CD14-positive monocyte (primary cell): ENCODE data around the gene CCDC3. TPM values are rescaled to one million over a fixed set of nuclear protein-coding genes. Genes with fewer than 3 reads are reported as not detected.

Experiments used
- DNase-seq, 3 donors: peaks; one replicate each; pipeline ENCODE4 v3.0.0-alpha.2; 2011 to 2022
- H2AFZ ChIP-seq: 2 replicates; pipeline ENCODE4 v1.6.0; 2012; ENCODE audit warnings: mild to moderate bottlenecking, low read depth, low read length, inconsistent platforms; ENCODE audit not compliant: insufficient read depth, poor library complexity, severe bottlenecking
- H3K27ac ChIP-seq, 2 donors: 1 replicate in 1 of 2; 2 replicates in 1 of 2; pipeline ENCODE4 v1.5.1; 2012 to 2013; ENCODE audit warnings: low read length in 2 of 2, control low read depth in 1 of 2, inconsistent platforms in 1 of 2, low read depth in 1 of 2, mild to moderate bottlenecking in 1 of 2
- H3K27me3 ChIP-seq, 2 donors: one replicate each; pipeline versions ENCODE4 v1.6.0 to v1.6.1; 2011 to 2013; ENCODE audit warnings: low read length in 2 of 2; ENCODE audit not compliant: control insufficient read depth in 2 of 2, insufficient read depth in 2 of 2
- H3K36me3 ChIP-seq, 2 donors: replicated peaks in 1 of 2; 1 replicate in 1 of 2; 2 replicates in 1 of 2; pipeline versions ENCODE4 v1.5.1 to v1.6.1; 2012 to 2013; ENCODE audit warnings: low read length in 2 of 2, control low read depth in 1 of 2, inconsistent platforms in 1 of 2, mild to moderate bottlenecking in 1 of 2; ENCODE audit not compliant: insufficient read depth in 2 of 2, control insufficient read depth in 1 of 2
- H3K4me1 ChIP-seq, 2 donors: 1 replicate in 1 of 2; 2 replicates in 1 of 2; pipeline versions ENCODE4 v1.5.1 to v1.6.1; 2012 to 2013; ENCODE audit warnings: low read length in 2 of 2, control low read depth in 1 of 2, inconsistent platforms in 1 of 2, mild to moderate bottlenecking in 1 of 2, moderate library complexity in 1 of 2; ENCODE audit not compliant: insufficient read depth in 2 of 2, control insufficient read depth in 1 of 2
- H3K4me2 ChIP-seq: replicated peaks from 2 replicates; pipeline ENCODE3; 2012; ENCODE audit warnings: low read length, moderate library complexity, mild to moderate bottlenecking; ENCODE audit not compliant: poor library complexity, severe bottlenecking; ENCODE audit errors: extremely low read depth
- H3K4me3 ChIP-seq, 3 experiments: fragments of 200-600 bp in 1 of 3; sonication (generic) in 1 of 3; replicated peaks in 1 of 3; 1 replicate in 2 of 3; 2 replicates in 1 of 3; pipeline ENCODE4 v1.5.1; 2011 to 2013; ENCODE audit warnings: low read length in 3 of 3, mild to moderate bottlenecking in 3 of 3, control low read depth in 2 of 3, low read depth in 2 of 3, inconsistent platforms in 1 of 3, moderate library complexity in 1 of 3
- H3K79me2 ChIP-seq: 2 replicates; pipeline ENCODE4 v1.6.0; 2012; ENCODE audit warnings: mild to moderate bottlenecking, control low read depth, inconsistent platforms, low read length, moderate library complexity; ENCODE audit not compliant: insufficient read depth
- H3K9ac ChIP-seq: 2 replicates; pipeline ENCODE4 v1.6.0; 2017; ENCODE audit warnings: low read length, mild to moderate bottlenecking; ENCODE audit not compliant: insufficient read depth, poor library complexity, severe bottlenecking
- H3K9me3 ChIP-seq, 2 donors: replicated peaks in 1 of 2; 1 replicate in 1 of 2; 2 replicates in 1 of 2; pipeline versions ENCODE4 v1.5.1 to v1.6.1; 2012 to 2013; ENCODE audit warnings: low read length in 2 of 2, control low read depth in 1 of 2; ENCODE audit not compliant: control insufficient read depth in 1 of 2, insufficient read depth in 1 of 2
- H4K20me1 ChIP-seq: 2 replicates; pipeline ENCODE4 v1.6.0; 2012; ENCODE audit warnings: mild to moderate bottlenecking, low read length, control low read depth, moderate library complexity; ENCODE audit not compliant: insufficient read depth
- H3K27ac Mint-ChIP-seq, 7 donors: one replicate each; pipeline ENCODE4 v1.8.0; 2020; ENCODE audit warnings: mild to moderate bottlenecking in 7 of 7, mixed read lengths in 7 of 7, moderate library complexity in 6 of 7, inconsistent platforms in 2 of 7
- H3K27me3 Mint-ChIP-seq, 3 donors: one replicate each; pipeline ENCODE4 v1.8.0; 2021 to 2022; ENCODE audit warnings: low read depth in 3 of 3, mild to moderate bottlenecking in 3 of 3, mixed read lengths in 3 of 3, moderate library complexity in 3 of 3, inconsistent platforms in 1 of 3
- H3K36me3 Mint-ChIP-seq, 2 donors: one replicate each; pipeline ENCODE4 v1.8.0; 2020; ENCODE audit warnings: mixed read lengths in 2 of 2, inconsistent platforms in 1 of 2, mild to moderate bottlenecking in 1 of 2
- H3K4me1 Mint-ChIP-seq: one replicate; pipeline ENCODE4 v1.8.0; 2020; ENCODE audit warnings: mild to moderate bottlenecking, mixed read lengths
- H3K4me3 Mint-ChIP-seq, 2 donors: one replicate each; pipeline ENCODE4 v1.8.0; 2020; ENCODE audit warnings: mild to moderate bottlenecking in 2 of 2, mixed read lengths in 2 of 2, moderate library complexity in 1 of 2
- H3K9me3 Mint-ChIP-seq, 7 donors: one replicate each; pipeline ENCODE4 v1.8.0; 2020 to 2022; ENCODE audit warnings: mixed read lengths in 7 of 7, mild to moderate bottlenecking in 6 of 7, moderate library complexity in 6 of 7, inconsistent platforms in 2 of 7
- CTCF ChIP-seq: fragments of 200-600 bp; IDR thresholded peaks from one replicate; pipeline ENCODE4 v1.8.0; 2022; ENCODE audit warnings: antibody characterized with exemption, mild to moderate bottlenecking
- WGBS: methylation state at CpG from one replicate; pipeline ENCODE4 v1.1.5; 2013; ENCODE audit warnings: missing lambda C conversion rate; ENCODE audit not compliant: insufficient coverage; 5-methylcytosine and 5-hydroxymethylcytosine counted together
- intact Hi-C, 2 donors: fragments of 100-400 bp; cut with micrococcal nuclease; formaldehyde crosslinking; loops; one replicate each; pipeline versions ENCODE4 v1.15.0 to v1.15.1; 2023
- polyA plus RNA-seq, 3 donors: library from polyadenylated mRNA; depleted of rRNA in 1 of 3; unstranded in 2 of 3; stranded (reverse) in 1 of 3; fragments of 300-500 nt in 2 of 3; fragments of >200 nt in 1 of 3; fragmentation: Illumina TruSeq in 2 of 3; gene quantifications; 1 replicate in 2 of 3; 2 replicates in 1 of 3; pipeline ENCODE4 v1.2.3, GENCODE V29; 2012 to 2021

Gene CCDC3
- polyA plus RNA-seq, 3 donors = not detected

GRCh38 chr10:12902851-12903358 lies 98.6 kb downstream of the CCDC3 start:
- H3K27me3 ChIP-seq = no peaks in the 10 kb centered on the region
- no peak for TF ChIP-seq CTCF
- no peak overlapping the region for H3K27ac Mint-ChIP-seq
- no peaks in the 10 kb centered on the region for H3K79me2 ChIP-seq
- intact Hi-C loops = no loop called here
- no peak overlapping the region for H2AFZ ChIP-seq
- H3K9me3 ChIP-seq = no peaks in the 10 kb centered on the region
- no peaks in the 10 kb centered on the region for H3K4me1 Mint-ChIP-seq
- H3K27me3 Mint-ChIP-seq = peaks cover 4 to 7% (median 5%) of the 10 kb centered on the region in 3 donors
- no peaks in the 10 kb centered on the region for H3K36me3 ChIP-seq
- 83% methylated on average over 2 of the region's 7 CpGs for WGBS
- H3K9ac ChIP-seq = no peak overlapping the region
- H4K20me1 ChIP-seq = no peaks in the 10 kb centered on the region
- H3K27ac ChIP-seq = no peak overlapping the region
- no peak overlapping the region for H3K4me3 ChIP-seq
- no peak for DNase-seq
- no peak overlapping the region for H3K4me2 ChIP-seq
- H3K9me3 Mint-ChIP-seq = peaks cover 0 to 1% (median 0%) of the 10 kb centered on the region in 7 donors
- no peaks in the 10 kb centered on the region for H3K4me1 ChIP-seq
- no peak overlapping the region for H3K4me3 Mint-ChIP-seq
- no peaks in the 10 kb centered on the region for H3K36me3 Mint-ChIP-seq

GRCh38 chr10:12902135-12902572 lies 99.4 kb downstream of the CCDC3 start:
- H3K27me3 Mint-ChIP-seq = peaks cover 3 to 5% (median 4%) of the 10 kb centered on the region in 3 donors
- Histone ChIP-seq H4K20me1 (no peaks in the 10 kb centered on the region), H3K4me2 (no peak overlapping the region), H3K79me2 (no peaks in the 10 kb centered on the region), H2AFZ (no peak overlapping the region), H3K4me1 (no peaks in the 10 kb centered on the region), H3K27ac (no peak overlapping the region), H3K4me3 (no peak overlapping the region), H3K9me3 (no peaks in the 10 kb centered on the region), H3K9ac (no peak overlapping the region), H3K27me3 (no peaks in the 10 kb centered on the region), H3K36me3 (no peaks in the 10 kb centered on the region)
- H3K27ac Mint-ChIP-seq = no peak overlapping the region
- H3K9me3 Mint-ChIP-seq = peaks cover 0 to 1% (median 0%) of the 10 kb centered on the region in 7 donors
- TF ChIP-seq CTCF = peak; percentile 75
- H3K4me1 Mint-ChIP-seq = no peaks in the 10 kb centered on the region
- no peak overlapping the region for H3K4me3 Mint-ChIP-seq
- intact Hi-C loops = no loop called here
- DNase-seq = peak in 2 of 3 donors; percentile 0 to 14
- H3K36me3 Mint-ChIP-seq = no peaks in the 10 kb centered on the region
- WGBS = no CpG with 5 or more reads among the region's 2 CpGs
